Measurements from ENCODE around the gene MSX2.

The MSX2 gene

DNA sequence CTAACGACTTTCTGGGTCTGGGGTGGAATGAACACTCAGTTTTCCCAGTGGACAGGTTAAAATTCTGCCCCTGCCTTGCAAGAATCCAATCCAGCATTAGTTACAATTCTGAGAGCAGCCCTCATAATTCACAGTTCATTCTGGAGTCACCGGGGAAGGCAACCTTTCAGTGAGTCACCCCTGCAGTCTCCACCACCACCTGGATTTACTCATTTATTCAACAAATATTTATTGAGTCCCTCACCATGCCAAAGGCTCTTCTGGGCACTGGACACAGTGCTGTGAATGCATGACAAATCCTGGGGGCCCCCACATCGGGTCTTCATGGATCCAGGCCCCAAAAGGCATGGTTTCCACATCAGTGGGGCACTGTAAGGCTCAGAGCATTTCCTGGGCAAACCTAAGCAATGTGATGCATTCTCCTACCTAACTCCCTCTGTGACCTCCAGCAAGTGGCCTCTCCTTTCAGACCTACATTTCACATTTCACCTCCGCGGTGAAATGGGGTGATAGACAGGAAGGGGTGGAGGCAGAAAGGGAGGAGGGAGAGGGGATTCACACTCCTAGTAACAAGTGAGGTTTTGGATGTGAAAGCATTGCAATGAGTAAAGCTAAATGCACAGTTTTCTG, 6.4 kb upstream of the MSX2 start:
- DNase-seq (ENCODE audit: insufficient read length, low spot score) = no peak
- TF ChIP-seq, protein P1, sequence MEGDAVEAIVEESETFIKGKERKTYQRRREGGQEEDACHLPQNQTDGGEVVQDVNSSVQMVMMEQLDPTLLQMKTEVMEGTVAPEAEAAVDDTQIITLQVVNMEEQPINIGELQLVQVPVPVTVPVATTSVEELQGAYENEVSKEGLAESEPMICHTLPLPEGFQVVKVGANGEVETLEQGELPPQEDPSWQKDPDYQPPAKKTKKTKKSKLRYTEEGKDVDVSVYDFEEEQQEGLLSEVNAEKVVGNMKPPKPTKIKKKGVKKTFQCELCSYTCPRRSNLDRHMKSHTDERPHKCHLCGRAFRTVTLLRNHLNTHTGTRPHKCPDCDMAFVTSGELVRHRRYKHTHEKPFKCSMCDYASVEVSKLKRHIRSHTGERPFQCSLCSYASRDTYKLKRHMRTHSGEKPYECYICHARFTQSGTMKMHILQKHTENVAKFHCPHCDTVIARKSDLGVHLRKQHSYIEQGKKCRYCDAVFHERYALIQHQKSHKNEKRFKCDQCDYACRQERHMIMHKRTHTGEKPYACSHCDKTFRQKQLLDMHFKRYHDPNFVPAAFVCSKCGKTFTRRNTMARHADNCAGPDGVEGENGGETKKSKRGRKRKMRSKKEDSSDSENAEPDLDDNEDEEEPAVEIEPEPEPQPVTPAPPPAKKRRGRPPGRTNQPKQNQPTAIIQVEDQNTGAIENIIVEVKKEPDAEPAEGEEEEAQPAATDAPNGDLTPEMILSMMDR (IDR thresholded peaks at IDR 0.05; ENCODE audit: insufficient read depth, missing control alignments) = no peak
- no peak for FAIRE-seq

GRCh38 chr5:174718880-174719610, 5.3 kb upstream of the MSX2 start:
- TF ChIP-seq, protein P1 (IDR thresholded peaks at IDR 0.05; ENCODE audit: insufficient read depth, missing control alignments) = no peak
- FAIRE-seq (no peak), DNase-seq (ENCODE audit: insufficient read length, low spot score) (no peak)

GRCh38 chr5:174719793-174720611, 4.4 kb upstream of the MSX2 start:
- FAIRE-seq = no peak
- DNase-seq (ENCODE audit: insufficient read length, low spot score) = no peak
- TF ChIP-seq, protein P1 (IDR thresholded peaks at IDR 0.05; ENCODE audit: insufficient read depth, missing control alignments) = no peak

GRCh38 chr5:174720612-174721529, 3.5 kb upstream of the MSX2 start:
- FAIRE-seq = no peak

GRCh38 chr5:174721530-174722432, 2.6 kb upstream of the MSX2 start:
- FAIRE-seq = no peak
- no peak for DNase-seq (ENCODE audit: insufficient read length, low spot score)
- TF ChIP-seq, protein P1 (IDR thresholded peaks at IDR 0.05; ENCODE audit: insufficient read depth, missing control alignments) = no peak

More at GRCh38 chr5:174720612-174721529, 3.5 kb upstream of the MSX2 start:
- DNase-seq (ENCODE audit: insufficient read length, low spot score) = no peak
- TF ChIP-seq, protein P1 (IDR thresholded peaks at IDR 0.05; ENCODE audit: insufficient read depth, missing control alignments) = no peak

DNA sequence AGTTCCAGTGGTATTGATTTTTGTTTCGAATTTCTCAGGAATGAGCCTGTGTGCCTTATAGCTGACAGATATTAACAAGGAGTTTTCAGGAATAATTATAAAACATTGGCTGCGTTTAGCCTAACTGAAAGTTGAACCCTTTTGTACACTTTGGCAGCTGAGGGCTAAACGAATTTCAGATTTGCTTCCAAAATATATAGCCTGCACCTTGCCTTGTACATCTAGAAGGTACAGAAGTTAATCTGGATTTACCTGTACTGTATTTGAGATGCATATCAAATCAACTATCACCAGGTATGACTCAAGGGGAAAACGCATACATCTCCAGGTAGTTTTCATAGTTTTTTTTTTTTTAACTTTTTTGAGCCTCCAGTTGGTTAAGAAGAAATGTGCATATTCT, 1.9 kb upstream of the MSX2 start:
- TF ChIP-seq, protein P1 (IDR thresholded peaks at IDR 0.05; ENCODE audit: insufficient read depth, missing control alignments) = no peak
- no peak for FAIRE-seq
- no peak for DNase-seq (ENCODE audit: insufficient read length, low spot score)

All from D721Med (cell line).